B cell (primary cell): ENCODE results near the gene TIMP2. TPM values are rescaled to one million over a fixed set of nuclear protein-coding genes. Genes with fewer than 3 reads are reported as not detected.

ENCODE experiments used
- ATAC-seq: fragments of 200-7000 bp; cut with Tn5 transposase; one replicate; pipeline ENCODE4 v1.10.0; 2021; ENCODE audit warnings: low read depth, mild to moderate bottlenecking, moderate number of reproducible peaks, moderate library complexity
- CTCF ChIA-PET: fragments of 350-600 bp; sonication (Branson Sonifier 250); formaldehyde crosslinking; loops from one replicate; lab custom pipeline; 2021; ENCODE audit warnings: antibody characterized with exemption, inconsistent platforms; lab: Charles Lee
- POLR2A ChIA-PET: fragments of 350-600 bp; sonication (Branson Sonifier 250); formaldehyde crosslinking; loops from one replicate; lab custom pipeline; 2021; ENCODE audit warnings: antibody characterized with exemption; lab: Charles Lee
- DNase-seq: peaks from one replicate; pipeline ENCODE4 v3.0.0; 2013
- H2AFZ ChIP-seq: 2 replicates; pipeline ENCODE4 v1.6.1; 2012; ENCODE audit warnings: mild to moderate bottlenecking, low read depth, low read length; ENCODE audit not compliant: insufficient read depth, poor library complexity, severe bottlenecking
- H3K27ac ChIP-seq, 2 donors: 1 replicate in 1 of 2; 2 replicates in 1 of 2; pipeline ENCODE4 v1.5.1; 2012 to 2013; ENCODE audit warnings: low read length in 2 of 2, mild to moderate bottlenecking in 2 of 2, moderate library complexity in 1 of 2
- H3K27me3 ChIP-seq, 4 experiments: fragments of 200-600 bp in 1 of 4; sonication (generic) in 1 of 4; replicated peaks in 1 of 4; 1 replicate in 2 of 4; 2 replicates in 2 of 4; pipeline versions ENCODE4 v1.6.1 to v1.7.0; 2013 to 2016; ENCODE audit warnings: low read length in 3 of 4, mild to moderate bottlenecking in 2 of 4, mixed read lengths in 1 of 4, moderate library complexity in 1 of 4; ENCODE audit not compliant: insufficient read depth in 4 of 4, control insufficient read depth in 3 of 4; ENCODE audit errors: control extremely low read depth in 1 of 4
- H3K36me3 ChIP-seq, 2 experiments: replicated peaks in 1 of 2; 1 replicate in 1 of 2; 2 replicates in 1 of 2; pipeline versions ENCODE4 v1.6.1 to v1.7.1; 2013; ENCODE audit warnings: low read length in 1 of 2; ENCODE audit not compliant: insufficient read depth in 2 of 2, control insufficient read depth in 1 of 2; ENCODE audit errors: control extremely low read depth in 1 of 2, extremely low read depth in 1 of 2
- H3K4me1 ChIP-seq, 2 donors: fragments of 200-600 bp in 1 of 2; sonication (generic) in 1 of 2; 1 replicate in 1 of 2; 2 replicates in 1 of 2; pipeline versions ENCODE4 v1.5.1 to v1.6.1; 2013 to 2017; ENCODE audit warnings: low read length in 2 of 2; ENCODE audit not compliant: control insufficient read depth in 2 of 2, insufficient read depth in 2 of 2
- H3K4me2 ChIP-seq: replicated peaks from 2 replicates; pipeline ENCODE3; 2012; ENCODE audit warnings: mild to moderate bottlenecking, low read depth, low read length; ENCODE audit not compliant: poor library complexity, severe bottlenecking
- H3K4me3 ChIP-seq, 5 experiments: fragments of 200-600 bp in 1 of 5; sonication (generic) in 1 of 5; 1 replicate in 3 of 5; 2 replicates in 2 of 5; pipeline versions ENCODE4 v1.5.1 to v1.7.0; 2011 to 2016; ENCODE audit warnings: low read length in 4 of 5, mild to moderate bottlenecking in 4 of 5, low read depth in 2 of 5, control low read depth in 1 of 5, moderate library complexity in 1 of 5; ENCODE audit not compliant: insufficient read depth in 1 of 5; ENCODE audit errors: control extremely low read depth in 1 of 5, extremely low read depth in 1 of 5
- H3K79me2 ChIP-seq: fragments of 200-600 bp; sonication (generic); one replicate; pipeline ENCODE4 v1.6.0; 2016; ENCODE audit warnings: low read length; ENCODE audit not compliant: control insufficient read depth, insufficient read depth
- H3K9ac ChIP-seq: fragments of 200-600 bp; sonication (generic); 2 replicates; pipeline ENCODE4 v1.6.1; 2017; ENCODE audit warnings: mild to moderate bottlenecking, low read length, moderate library complexity
- H3K9me3 ChIP-seq, 3 donors: one replicate each; pipeline versions ENCODE4 v1.6.1 to v1.7.1; 2013; ENCODE audit warnings: low read length in 2 of 3; ENCODE audit not compliant: control insufficient read depth in 2 of 3, insufficient read depth in 1 of 3; ENCODE audit errors: control extremely low read depth in 1 of 3
- H4K20me1 ChIP-seq: 2 replicates; pipeline ENCODE4 v1.6.0; 2012; ENCODE audit warnings: mild to moderate bottlenecking, low read length; ENCODE audit not compliant: insufficient read depth, control insufficient read depth, poor library complexity, severe bottlenecking
- H3K27ac Mint-ChIP-seq: one replicate; pipeline ENCODE4 v1.8.0; 2021; ENCODE audit warnings: mixed read lengths
- H3K27me3 Mint-ChIP-seq: one replicate; pipeline ENCODE4 v1.8.0; 2021; ENCODE audit warnings: mixed read lengths
- H3K4me1 Mint-ChIP-seq: one replicate; pipeline ENCODE4 v1.8.0; 2021; ENCODE audit warnings: mixed read lengths
- H3K4me3 Mint-ChIP-seq: one replicate; pipeline ENCODE4 v1.8.0; 2021; ENCODE audit warnings: mixed read lengths
- H3K9me3 Mint-ChIP-seq: one replicate; pipeline ENCODE4 v1.8.0; 2022; ENCODE audit warnings: mixed read lengths; ENCODE audit not compliant: insufficient read depth
- CTCF ChIP-seq: fragments of 200-600 bp; IDR thresholded peaks from one replicate; pipeline ENCODE4 v1.8.0; 2022; ENCODE audit warnings: antibody characterized with exemption, mild to moderate bottlenecking
- EZH2 ChIP-seq: IDR thresholded peaks from 2 replicates; pipeline ENCODE4 v1.6.1; 2012; ENCODE audit warnings: borderline replicate concordance, low read depth, mild to moderate bottlenecking, moderate library complexity, low read length; ENCODE audit not compliant: insufficient read depth, poor library complexity, severe bottlenecking
- WGBS: methylation state at CpG from one replicate; pipeline ENCODE4 v1.1.5; 2013; ENCODE audit warnings: missing lambda C conversion rate; ENCODE audit not compliant: insufficient coverage; 5-methylcytosine and 5-hydroxymethylcytosine counted together
- intact Hi-C: fragments of 100-400 bp; cut with micrococcal nuclease; formaldehyde crosslinking; loops from one replicate; pipeline ENCODE4 v1.10.0; 2022
- polyA plus RNA-seq: library from polyadenylated mRNA; depleted of rRNA; stranded (reverse); fragments of >200 nt; gene quantifications from 2 replicates; pipeline ENCODE4 v1.2.3, GENCODE V29; 2012
- total RNA-seq, 2 donors: library from RNA; stranded (reverse); fragments of 120-200 nt in 1 of 2; gene quantifications; 1 replicate in 1 of 2; 2 replicates in 1 of 2; pipeline versions ENCODE4 v1.2.3 to v1.2.4, GENCODE V29; 2013 to 2022

The TIMP2 gene
- total and polyA plus RNA-seq, 2 donors (not counting 1 experiment from before 2014, with no cell fraction given) = 4.8 to 10.0 TPM

GRCh38 chr17:78924481-78925151, 571 bp downstream of the TIMP2 start:
- whole genome bisulfite sequencing = 1% methylated on average over 53 of the region's 64 CpGs
- intact Hi-C loops = loop anchor here (2.0 kb wide), 1 partner anchor 36 kb away; no protein-coding TSS in a partner anchor
- peak overlapping the region; percentile 88 for H3K4me3 Mint-ChIP-seq
- peak overlapping the region; percentile 15 for H3K27ac Mint-ChIP-seq
- Histone ChIP-seq H3K27ac (no peak overlapping the region), H3K4me2 (peak overlapping the region; percentile 90), H3K4me1 (peaks cover 15 to 27% of the 10 kb centered on the region in 2 donors), H3K79me2 (no peaks in the 10 kb centered on the region), H3K9ac (peak overlapping the region; percentile 63), H3K36me3 (no peaks in the 10 kb centered on the region), H2AFZ (peak overlapping the region; percentile 67), H4K20me1 (no peaks in the 10 kb centered on the region), H3K4me3 (peak overlapping the region; percentile 60 to 70 (median 66)), H3K27me3 (peaks cover 0 to 8% (median 2%) of the 10 kb centered on the region in 4 experiments), H3K9me3 (no peaks in the 10 kb centered on the region)
- ChIA-PET CTCF (interaction anchor here (0.8 kb wide), 3 partner anchors 57 to 59 kb away, joined by 3 to 4 read pairs (median 3); no protein-coding TSS in a partner anchor), POLR2A (interaction anchor here (0.7 to 1.1 kb wide), 2 partner anchors 85 to 350 kb away, joined by 6 to 9 read pairs; no protein-coding TSS in a partner anchor)
- no peaks in the 10 kb centered on the region for H3K9me3 Mint-ChIP-seq
- DNase-seq (peak; percentile 29), ATAC-seq (peak; percentile 1)
- peaks cover 13% of the 10 kb centered on the region for H3K4me1 Mint-ChIP-seq
- no peak for TF ChIP-seq EZH2
- TF ChIP-seq CTCF = no peak
- peaks cover 11% of the 10 kb centered on the region for H3K27me3 Mint-ChIP-seq
